Trophoblast cell (in vitro differentiated cells and primary cell): ENCODE measurements around the gene ITGB1.
"Not testable (repeated sequence)": the region's sequence is repeated elsewhere in the genome, so short reads cannot be mapped to it uniquely, and the experiment has no call there.

ENCODE experiments used
- DNase-seq, 2 donors: peaks; one replicate each; pipeline ENCODE4 v3.0.0-alpha.2; 2016
- H2AFZ ChIP-seq: 2 replicates; pipeline ENCODE4 v1.6.1; 2013; ENCODE audit warnings: low read length, moderate library complexity, mild to moderate bottlenecking; ENCODE audit not compliant: insufficient read depth, poor library complexity
- H2AK5ac ChIP-seq: 2 replicates; pipeline ENCODE4 v1.6.1; 2013; ENCODE audit warnings: mild to moderate bottlenecking, low read length
- H2BK120ac ChIP-seq: 2 replicates; pipeline ENCODE4 v1.6.1; 2013; ENCODE audit warnings: low read length, mild to moderate bottlenecking, moderate library complexity; ENCODE audit not compliant: insufficient read depth, poor library complexity
- H2BK12ac ChIP-seq: 2 replicates; pipeline ENCODE4 v1.6.1; 2013; ENCODE audit warnings: mild to moderate bottlenecking, low read length, moderate library complexity
- H2BK5ac ChIP-seq: 2 replicates; pipeline ENCODE4 v1.6.1; 2013; ENCODE audit warnings: low read length, low read depth, moderate library complexity, mild to moderate bottlenecking; ENCODE audit not compliant: poor library complexity
- H3K14ac ChIP-seq: 2 replicates; pipeline ENCODE4 v1.6.1; 2013; ENCODE audit warnings: mild to moderate bottlenecking, low read length
- H3K18ac ChIP-seq: 2 replicates; pipeline ENCODE4 v1.6.1; 2013; ENCODE audit warnings: mild to moderate bottlenecking, low read length
- H3K23ac ChIP-seq: 2 replicates; pipeline ENCODE4 v1.6.1; 2013; ENCODE audit warnings: low read length
- H3K27ac ChIP-seq: 2 replicates; pipeline ENCODE4 v1.5.1; 2013; ENCODE audit warnings: low read depth, mild to moderate bottlenecking, inconsistent platforms, low read length, moderate library complexity
- H3K27me3 ChIP-seq: 2 replicates; pipeline ENCODE4 v1.6.1; 2013; ENCODE audit warnings: inconsistent platforms, mild to moderate bottlenecking, low read length, moderate library complexity; ENCODE audit not compliant: insufficient read depth
- H3K36me3 ChIP-seq, 2 experiments: 1 replicate in 1 of 2; 2 replicates in 1 of 2; pipeline ENCODE4 v1.6.1; 2013; ENCODE audit warnings: low read length in 2 of 2, mild to moderate bottlenecking in 2 of 2, moderate library complexity in 1 of 2; ENCODE audit not compliant: insufficient read depth in 2 of 2, control insufficient read depth in 1 of 2
- H3K4ac ChIP-seq: 2 replicates; pipeline ENCODE4 v1.6.1; 2013; ENCODE audit warnings: low read depth, mild to moderate bottlenecking, low read length, moderate library complexity
- H3K4me1 ChIP-seq, 2 experiments: 1 replicate in 1 of 2; 2 replicates in 1 of 2; pipeline ENCODE4 v1.6.1; 2013; ENCODE audit warnings: low read length in 2 of 2, mild to moderate bottlenecking in 2 of 2, moderate library complexity in 1 of 2; ENCODE audit not compliant: insufficient read depth in 2 of 2, control insufficient read depth in 1 of 2
- H3K4me2 ChIP-seq: 2 replicates; pipeline ENCODE4 v1.6.1; 2013; ENCODE audit warnings: inconsistent platforms, mild to moderate bottlenecking, low read length, moderate library complexity
- H3K4me3 ChIP-seq: 2 replicates; pipeline ENCODE4 v1.5.1; 2013; ENCODE audit warnings: mild to moderate bottlenecking, low read depth, low read length, inconsistent platforms
- H3K79me1 ChIP-seq: one replicate; pipeline ENCODE4 v1.6.1; 2013; ENCODE audit warnings: low read length
- H3K79me2 ChIP-seq: 2 replicates; pipeline ENCODE4 v1.6.1; 2013; ENCODE audit warnings: low read length, mild to moderate bottlenecking; ENCODE audit not compliant: control insufficient read depth, insufficient read depth, poor library complexity
- H3K9ac ChIP-seq: 2 replicates; pipeline ENCODE4 v1.6.1; 2013; ENCODE audit warnings: mild to moderate bottlenecking, low read length
- H3K9me3 ChIP-seq: 2 replicates; pipeline ENCODE4 v1.6.1; 2013; ENCODE audit warnings: low read depth, mild to moderate bottlenecking, control low read depth, inconsistent platforms, low read length; ENCODE audit not compliant: insufficient read depth
- H4K12ac ChIP-seq: 2 replicates; pipeline ENCODE4 v1.6.1; 2013; ENCODE audit warnings: low read depth, mild to moderate bottlenecking, low read length, moderate library complexity
- H4K8ac ChIP-seq: 2 replicates; pipeline ENCODE4 v1.6.1; 2013; ENCODE audit warnings: low read depth, mild to moderate bottlenecking, low read length, moderate library complexity
- H4K91ac ChIP-seq: one replicate; pipeline ENCODE4 v1.6.1; 2013; ENCODE audit warnings: low read depth, mild to moderate bottlenecking, low read length, moderate library complexity
- WGBS: extraction: QIAGEN DNeasy Blood & Tissue Kit; methylation state at CpG from one replicate; pipeline ENCODE4 v1.1.7; 2013; ENCODE audit warnings: missing lambda C conversion rate; ENCODE audit not compliant: insufficient read length, insufficient coverage; ENCODE audit errors: extremely low coverage; 5-methylcytosine and 5-hydroxymethylcytosine counted together

Gene ITGB1

DNA sequence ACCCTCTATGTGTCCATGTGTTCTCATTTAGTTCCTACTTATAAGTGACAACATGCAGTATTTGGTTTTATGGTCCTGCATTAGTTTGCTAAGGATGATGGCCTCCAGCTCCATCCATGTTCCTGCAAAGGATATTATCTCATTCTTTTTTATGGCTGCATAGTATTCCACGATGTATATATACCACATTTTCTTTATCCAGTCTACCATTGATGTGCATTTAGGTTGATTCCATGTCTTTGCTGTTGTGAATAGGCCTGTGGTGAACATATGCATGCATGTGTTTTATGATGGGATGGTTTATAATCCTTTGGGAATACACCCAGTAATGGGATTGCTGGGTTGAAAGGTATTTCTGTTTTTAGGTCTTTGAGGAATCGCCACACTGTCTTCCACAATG lies 36.6 kb upstream of the ITGB1 start:
- not testable (repeated sequence) for H2AK5ac ChIP-seq, H3K27ac ChIP-seq, H3K14ac ChIP-seq, H3K9me3 ChIP-seq, H4K8ac ChIP-seq, H3K4ac ChIP-seq, H3K18ac ChIP-seq, H2AFZ ChIP-seq, H2BK120ac ChIP-seq, H4K91ac ChIP-seq, DNase-seq, H3K4me2 ChIP-seq, H3K27me3 ChIP-seq, H3K23ac ChIP-seq, H3K4me1 ChIP-seq, H3K9ac ChIP-seq, H2BK12ac ChIP-seq, H4K12ac ChIP-seq, H3K79me2 ChIP-seq, H3K4me3 ChIP-seq, H2BK5ac ChIP-seq, H3K36me3 ChIP-seq
- no CpG with 5 or more reads among the region's 2 CpGs for WGBS
- peaks cover 20% of the 10 kb centered on the region for H3K79me1 ChIP-seq

DNA sequence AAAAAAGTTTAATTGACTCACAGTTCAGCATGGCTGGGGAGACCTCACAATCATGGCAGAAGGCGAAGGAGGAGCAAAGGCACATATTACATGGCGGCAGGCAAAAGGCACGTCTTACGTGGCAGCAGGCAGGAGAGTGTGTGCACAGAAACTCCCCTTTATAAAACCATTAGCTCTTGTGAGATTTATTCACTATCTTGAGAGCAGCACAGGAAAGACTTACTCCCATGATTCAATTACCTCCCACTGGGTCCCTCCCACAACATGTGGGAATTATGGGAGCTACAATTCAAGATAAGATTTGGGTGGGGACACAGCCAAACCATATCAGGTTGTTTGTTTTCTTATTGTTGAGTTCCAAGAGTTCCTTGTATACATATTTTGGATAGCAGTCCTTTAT lies 34.3 kb upstream of the ITGB1 start:
- peak overlapping the region; percentile 99 for H2BK5ac ChIP-seq
- peak overlapping the region; percentile 95 for H3K18ac ChIP-seq
- not testable (repeated sequence) for H3K79me2 ChIP-seq, H2AFZ ChIP-seq, H3K23ac ChIP-seq, H3K36me3 ChIP-seq, H2AK5ac ChIP-seq, H3K4me1 ChIP-seq, H3K9me3 ChIP-seq, H3K9ac ChIP-seq, H3K4me3 ChIP-seq, H3K4me2 ChIP-seq, H3K27me3 ChIP-seq
- peak overlapping the region; percentile 85 for H4K8ac ChIP-seq
- peak overlapping the region; percentile 97 for H3K14ac ChIP-seq
- peak overlapping the region; percentile 93 for H3K4ac ChIP-seq
- peak overlapping the region; percentile 98 for H2BK12ac ChIP-seq
- no CpG with 5 or more reads among the region's 4 CpGs for WGBS
- DNase-seq, result peak; percentile 69 to 77
- peak overlapping the region; percentile 57 for H4K12ac ChIP-seq
- H3K27ac ChIP-seq, result peak overlapping the region; percentile 81
- peaks cover 23% of the 10 kb centered on the region for H3K79me1 ChIP-seq
- H2BK120ac ChIP-seq, result peak overlapping the region; percentile 95
- peak overlapping the region; percentile 99 for H4K91ac ChIP-seq

GRCh38 chr10:32990811-32991210 lies 32.8 kb upstream of the ITGB1 start:
- Histone ChIP-seq H4K8ac (no peak overlapping the region), H3K27me3 (no peaks in the 10 kb centered on the region), H4K12ac (no peak overlapping the region), H4K91ac (peak overlapping the region; percentile 51), H3K9ac (no peak overlapping the region), H3K79me2 (no peaks in the 10 kb centered on the region), H3K14ac (no peak overlapping the region), H3K4me2 (no peak overlapping the region), H3K18ac (no peak overlapping the region), H2BK5ac (peak overlapping the region; percentile 3), H3K9me3 (peaks cover 2% of the 10 kb centered on the region), H2AFZ (no peak overlapping the region), H2BK120ac (peak overlapping the region; percentile 46), H3K4ac (no peak overlapping the region), H3K79me1 (peaks cover 25% of the 10 kb centered on the region), H3K4me3 (no peak overlapping the region), H3K4me1 (peaks cover 2 to 9% of the 10 kb centered on the region in 2 experiments), H2AK5ac (peak overlapping the region; percentile 26), H3K23ac (no peak overlapping the region), H2BK12ac (peak overlapping the region; percentile 4), H3K36me3 (no peaks in the 10 kb centered on the region), H3K27ac (no peak overlapping the region)
- peak; percentile 88 to 94 for DNase-seq

DNA sequence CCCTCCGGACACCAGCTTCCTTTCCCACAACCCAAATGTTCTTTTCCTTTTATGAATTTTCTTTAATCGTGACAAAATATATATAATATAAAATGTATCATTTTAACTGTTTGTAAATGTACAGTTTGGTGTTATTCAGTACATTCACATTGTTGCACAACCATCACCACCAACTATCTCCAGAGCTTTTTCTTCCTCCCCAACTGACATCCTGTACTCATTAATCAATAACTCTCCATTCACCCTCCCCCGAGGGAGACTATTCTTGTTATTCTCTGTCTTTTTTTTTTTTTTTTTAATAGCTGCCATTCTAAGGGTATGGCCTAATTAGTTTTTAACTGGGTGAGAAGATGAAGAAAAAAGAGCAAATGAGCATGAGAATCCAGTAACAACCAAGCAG lies 30.6 kb upstream of the ITGB1 start:
- no peak overlapping the region for H3K4ac ChIP-seq
- no peak overlapping the region for H4K8ac ChIP-seq
- H3K9me3 ChIP-seq, result peaks cover 2% of the 10 kb centered on the region
- peaks cover 31% of the 10 kb centered on the region for H3K79me1 ChIP-seq
- no peak overlapping the region for H2BK5ac ChIP-seq
- no peak overlapping the region for H2AK5ac ChIP-seq
- no peak overlapping the region for H3K4me3 ChIP-seq
- no peak overlapping the region for H4K12ac ChIP-seq
- no peak for DNase-seq
- no peak overlapping the region for H3K9ac ChIP-seq
- H3K36me3 ChIP-seq, result no peaks in the 10 kb centered on the region
- no peak overlapping the region for H2BK12ac ChIP-seq
- no peak overlapping the region for H3K14ac ChIP-seq
- H3K23ac ChIP-seq, result no peak overlapping the region
- H2AFZ ChIP-seq, result no peak overlapping the region
- peaks cover 6 to 15% of the 10 kb centered on the region in 2 experiments for H3K4me1 ChIP-seq
- no CpG with 5 or more reads among the region's 3 CpGs for WGBS
- H3K27ac ChIP-seq, result no peak overlapping the region
- H3K79me2 ChIP-seq, result no peaks in the 10 kb centered on the region
- no peak overlapping the region for H3K4me2 ChIP-seq
- H3K18ac ChIP-seq, result no peak overlapping the region
- no peak overlapping the region for H4K91ac ChIP-seq
- no peak overlapping the region for H2BK120ac ChIP-seq
- H3K27me3 ChIP-seq, result no peaks in the 10 kb centered on the region
